T-helper 1 cell treated with Interleukin-12 subunit alpha and Interleukin-12 subunit beta and Interleukin-4 antibody, amounts not matched to agents 30 μg/mL and 1 μg/mL, for 36 hours (primary cell): ENCODE data around the gene ZMYM4.

Experiments
- H3K27ac Mint-ChIP-seq: one replicate; pipeline ENCODE4 v1.8.0; 2021; ENCODE audit warnings: mild to moderate bottlenecking, mixed read lengths
- H3K27me3 Mint-ChIP-seq: one replicate; pipeline ENCODE4 v1.8.0; 2021; ENCODE audit warnings: low read depth, mixed read lengths
- H3K36me3 Mint-ChIP-seq: one replicate; pipeline ENCODE4 v1.8.0; 2021; ENCODE audit warnings: low read depth, mixed read lengths
- H3K4me1 Mint-ChIP-seq: one replicate; pipeline ENCODE4 v1.8.0; 2021; ENCODE audit warnings: low read depth, mixed read lengths
- H3K4me3 Mint-ChIP-seq: one replicate; pipeline ENCODE4 v1.8.0; 2021; ENCODE audit warnings: mild to moderate bottlenecking, moderate library complexity, mixed read lengths
- H3K9me3 Mint-ChIP-seq: one replicate; pipeline ENCODE4 v1.8.0; 2021; ENCODE audit warnings: mixed read lengths

Gene ZMYM4

DNA sequence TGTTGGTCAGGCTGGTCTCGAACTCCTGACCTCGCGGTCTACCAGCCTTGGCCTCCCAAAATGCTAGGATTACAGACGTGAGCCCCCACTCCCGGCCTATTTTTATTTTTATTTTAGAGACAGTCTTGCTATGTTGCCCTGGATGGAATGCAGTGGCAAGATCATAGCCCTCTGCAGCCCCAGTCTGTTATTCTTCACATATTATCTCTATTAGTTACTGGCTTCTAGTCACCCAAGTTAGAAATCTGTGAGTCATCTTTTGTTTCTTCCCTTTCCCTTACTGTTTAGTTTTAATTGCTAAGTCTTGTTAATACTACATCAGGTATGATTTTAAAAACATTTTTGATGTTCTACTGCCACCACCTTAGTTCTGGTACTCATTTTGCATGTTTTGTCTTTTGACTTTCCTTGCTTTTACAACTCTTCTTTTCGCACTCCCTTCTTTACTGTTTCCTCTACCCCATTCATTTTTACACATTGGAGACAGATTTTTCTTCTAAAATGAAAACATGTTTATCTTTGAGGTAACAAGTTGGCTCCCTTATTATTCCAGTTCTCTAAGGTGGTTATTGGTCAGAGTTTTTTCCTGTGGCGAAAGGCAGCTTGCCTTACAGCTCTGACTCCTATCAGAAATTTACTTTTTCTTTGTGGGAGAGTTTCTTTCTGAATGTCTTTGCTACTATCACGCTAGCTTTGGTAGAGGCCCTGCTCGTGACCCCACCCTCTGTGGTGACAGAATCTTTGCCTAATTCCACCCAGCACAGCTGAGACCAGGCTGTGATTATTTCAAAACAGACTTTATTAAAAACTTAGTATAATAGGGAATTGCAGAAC, 19.5 kb downstream of the ZMYM4 start:
- Mint-ChIP-seq H3K27ac (no peak overlapping the region), H3K27me3 (no peaks in the 10 kb centered on the region), H3K4me3 (no peak overlapping the region), H3K36me3 (peaks cover 12% of the 10 kb centered on the region), H3K4me1 (peaks cover 18% of the 10 kb centered on the region), H3K9me3 (no peaks in the 10 kb centered on the region)

DNA sequence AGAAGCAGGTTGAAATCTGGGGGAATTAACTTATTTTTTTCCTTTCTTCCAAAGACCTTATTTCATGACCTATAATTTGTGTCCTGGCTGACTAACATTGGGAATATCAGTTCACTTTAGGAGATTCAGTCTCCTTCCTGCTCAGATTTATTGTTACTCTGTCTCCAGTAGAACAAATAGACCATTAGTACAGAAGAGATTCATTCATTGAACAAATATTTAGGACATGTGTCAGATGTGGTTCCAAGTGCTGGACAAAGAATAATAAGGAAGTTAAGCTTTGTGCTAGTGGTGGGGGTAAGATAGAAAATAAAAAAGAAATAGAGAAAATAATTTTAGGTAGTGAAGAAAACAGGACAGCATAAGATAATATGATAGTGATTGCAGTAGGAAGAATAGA, 20.3 kb downstream of the ZMYM4 start:
- Mint-ChIP-seq H3K4me1 (peaks cover 18% of the 10 kb centered on the region), H3K27ac (no peak overlapping the region), H3K9me3 (no peaks in the 10 kb centered on the region), H3K4me3 (no peak overlapping the region), H3K36me3 (peaks cover 12% of the 10 kb centered on the region), H3K27me3 (no peaks in the 10 kb centered on the region)

DNA sequence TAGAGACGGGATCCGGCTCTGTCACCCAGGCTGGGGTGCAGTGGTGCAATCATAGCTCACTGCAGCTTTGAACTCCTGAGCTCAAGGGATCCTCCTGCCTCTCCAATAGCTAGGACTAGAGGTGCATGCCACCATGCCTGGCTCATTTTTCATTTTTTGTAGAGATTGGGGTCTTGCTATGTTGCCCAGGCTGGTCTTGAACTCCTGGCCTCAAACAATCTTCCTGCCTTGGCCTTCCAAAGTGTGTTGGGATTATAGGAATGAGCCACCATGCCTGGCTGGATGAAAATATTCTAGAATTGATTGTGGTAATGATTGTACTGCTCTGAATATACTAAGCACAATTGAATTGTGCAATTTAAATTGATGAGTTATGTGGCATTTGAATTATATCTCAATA, 21.9 kb downstream of the ZMYM4 start:
- Mint-ChIP-seq H3K4me1 (peaks cover 12% of the 10 kb centered on the region), H3K27me3 (no peaks in the 10 kb centered on the region), H3K9me3 (no peaks in the 10 kb centered on the region), H3K36me3 (peaks cover 4% of the 10 kb centered on the region), H3K4me3 (no peak overlapping the region), H3K27ac (no peak overlapping the region)

DNA sequence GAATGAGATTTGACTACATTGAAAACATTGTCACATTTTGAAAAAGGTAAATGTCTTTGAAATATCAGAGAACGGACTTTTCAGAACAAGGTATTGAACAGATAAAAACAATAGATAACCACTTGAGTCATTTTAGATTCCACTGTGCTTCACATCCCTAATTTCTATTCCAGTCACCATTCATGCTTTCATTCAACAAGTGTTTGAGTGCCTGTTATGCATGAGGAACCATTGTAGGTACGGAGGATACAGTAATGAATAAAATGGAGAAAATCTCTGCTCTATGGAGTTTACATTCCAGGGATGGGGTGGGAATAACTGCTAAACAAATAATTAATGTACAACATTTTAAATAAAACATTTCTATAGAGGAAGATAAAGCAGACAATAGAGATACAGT, 26.3 kb downstream of the ZMYM4 start:
- Mint-ChIP-seq H3K9me3 (no peaks in the 10 kb centered on the region), H3K4me1 (peaks cover 4% of the 10 kb centered on the region), H3K36me3 (peaks cover 7% of the 10 kb centered on the region), H3K27me3 (no peaks in the 10 kb centered on the region), H3K27ac (no peak overlapping the region), H3K4me3 (no peak overlapping the region)

DNA sequence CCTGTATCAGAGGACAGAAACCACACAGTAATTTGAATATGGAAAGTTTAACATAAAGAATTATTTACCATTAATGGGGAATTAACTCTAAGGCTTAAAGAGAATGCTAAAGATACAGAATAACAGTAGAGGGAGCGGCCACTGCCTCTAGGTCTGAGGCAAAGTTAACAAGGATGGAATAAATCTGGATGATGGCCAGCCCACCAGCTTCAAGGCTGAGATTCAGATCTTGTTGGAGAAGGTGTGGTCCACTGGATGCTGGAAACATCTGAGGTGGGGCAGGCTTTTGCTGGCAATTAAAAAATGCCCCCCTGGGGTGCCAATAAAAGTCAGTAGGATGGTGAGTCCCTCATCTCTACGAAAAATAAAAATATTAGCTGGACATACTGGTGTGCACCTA, 29.4 kb downstream of the ZMYM4 start:
- H3K27me3 Mint-ChIP-seq, result no peaks in the 10 kb centered on the region
- H3K4me3 Mint-ChIP-seq, result no peak overlapping the region
- no peaks in the 10 kb centered on the region for H3K9me3 Mint-ChIP-seq
- H3K27ac Mint-ChIP-seq, result no peak overlapping the region
- peaks cover 4% of the 10 kb centered on the region for H3K4me1 Mint-ChIP-seq
- H3K36me3 Mint-ChIP-seq, result peaks cover 7% of the 10 kb centered on the region

DNA sequence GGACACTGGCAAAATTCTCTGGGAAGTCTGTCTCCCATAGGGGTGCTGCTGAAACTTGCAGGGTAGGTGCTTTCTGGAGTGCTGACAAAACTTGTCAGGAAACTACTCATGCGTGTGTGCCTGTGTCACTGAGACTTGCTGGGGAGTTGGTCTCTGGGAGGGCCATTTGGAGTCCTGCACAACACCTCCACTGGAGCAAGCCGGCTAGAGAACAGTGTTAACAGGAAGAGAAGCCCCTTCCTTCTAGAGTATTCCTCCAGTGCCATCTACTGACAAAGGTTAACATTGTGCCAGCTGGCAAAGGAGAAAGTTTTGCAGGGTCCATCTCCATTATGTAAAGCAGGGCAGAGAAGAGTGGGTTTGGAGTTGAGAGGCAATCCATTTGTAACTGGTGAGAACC, 30.0 kb downstream of the ZMYM4 start:
- H3K4me1 Mint-ChIP-seq, result peaks cover 4% of the 10 kb centered on the region
- H3K27ac Mint-ChIP-seq, result no peak overlapping the region
- H3K27me3 Mint-ChIP-seq, result no peaks in the 10 kb centered on the region
- no peaks in the 10 kb centered on the region for H3K9me3 Mint-ChIP-seq
- H3K4me3 Mint-ChIP-seq, result no peak overlapping the region
- H3K36me3 Mint-ChIP-seq, result peaks cover 7% of the 10 kb centered on the region

DNA sequence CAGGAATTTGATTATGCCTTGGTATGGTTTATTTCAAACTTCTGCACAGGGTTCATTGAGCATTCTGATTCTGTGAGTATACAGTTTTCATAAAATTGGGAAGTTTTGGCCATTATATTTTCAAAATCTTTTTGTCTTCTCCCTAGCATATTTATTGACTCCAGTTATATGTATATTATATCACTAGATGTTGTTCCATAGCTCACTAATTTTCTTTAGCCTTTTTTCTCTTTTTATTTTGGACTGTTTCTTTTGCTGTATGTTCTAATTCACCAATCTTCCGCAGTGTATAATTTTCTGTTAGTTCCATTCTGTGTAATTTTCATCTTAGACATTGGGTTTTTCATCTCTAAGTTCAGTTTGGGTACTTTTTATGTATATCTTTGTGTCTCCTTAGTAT, 31.9 kb downstream of the ZMYM4 start:
- no peak overlapping the region for H3K27ac Mint-ChIP-seq
- H3K4me1 Mint-ChIP-seq, result peaks cover 4% of the 10 kb centered on the region
- H3K36me3 Mint-ChIP-seq, result peaks cover 7% of the 10 kb centered on the region
- no peaks in the 10 kb centered on the region for H3K9me3 Mint-ChIP-seq
- H3K27me3 Mint-ChIP-seq, result no peaks in the 10 kb centered on the region
- no peak overlapping the region for H3K4me3 Mint-ChIP-seq

DNA sequence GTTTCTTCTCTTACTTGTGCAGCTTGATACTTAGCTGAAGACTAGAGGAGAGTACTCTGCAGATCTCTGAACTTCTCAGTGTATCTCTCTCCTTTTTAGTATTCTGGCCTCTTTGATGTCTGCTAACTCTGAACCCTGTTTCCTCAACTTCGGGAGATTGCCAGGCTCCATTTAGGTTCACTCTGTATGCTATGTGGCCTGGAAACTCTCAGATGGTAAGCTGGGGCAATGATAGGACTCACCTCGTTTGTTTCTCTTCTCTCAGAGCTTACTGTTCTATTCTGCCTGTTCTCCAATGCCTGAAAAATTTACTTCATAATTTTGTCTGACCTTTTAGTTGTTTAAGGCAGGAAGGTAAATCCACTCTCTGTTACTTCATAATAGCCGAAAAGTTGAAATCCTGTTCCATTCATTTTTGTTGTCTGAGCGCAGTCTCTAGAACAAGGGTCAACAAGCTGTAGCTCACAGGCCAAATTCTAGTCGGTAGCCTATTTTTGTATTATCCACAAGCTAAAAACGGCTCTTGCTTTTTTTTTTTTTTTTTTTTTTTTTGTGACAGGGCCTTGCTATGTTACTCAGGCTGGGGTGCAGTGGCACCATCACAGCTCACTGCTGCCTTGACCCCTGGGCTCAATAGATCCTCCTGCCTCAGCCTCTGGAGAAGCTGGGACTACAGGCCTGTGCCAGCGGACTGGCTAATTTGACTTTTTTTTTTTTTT, 33.3 kb downstream of the ZMYM4 start:
- H3K4me1 Mint-ChIP-seq, result peaks cover 4% of the 10 kb centered on the region
- peaks cover 7% of the 10 kb centered on the region for H3K36me3 Mint-ChIP-seq
- H3K9me3 Mint-ChIP-seq, result no peaks in the 10 kb centered on the region
- no peaks in the 10 kb centered on the region for H3K27me3 Mint-ChIP-seq
- H3K27ac Mint-ChIP-seq, result no peak overlapping the region
- H3K4me3 Mint-ChIP-seq, result no peak overlapping the region

DNA sequence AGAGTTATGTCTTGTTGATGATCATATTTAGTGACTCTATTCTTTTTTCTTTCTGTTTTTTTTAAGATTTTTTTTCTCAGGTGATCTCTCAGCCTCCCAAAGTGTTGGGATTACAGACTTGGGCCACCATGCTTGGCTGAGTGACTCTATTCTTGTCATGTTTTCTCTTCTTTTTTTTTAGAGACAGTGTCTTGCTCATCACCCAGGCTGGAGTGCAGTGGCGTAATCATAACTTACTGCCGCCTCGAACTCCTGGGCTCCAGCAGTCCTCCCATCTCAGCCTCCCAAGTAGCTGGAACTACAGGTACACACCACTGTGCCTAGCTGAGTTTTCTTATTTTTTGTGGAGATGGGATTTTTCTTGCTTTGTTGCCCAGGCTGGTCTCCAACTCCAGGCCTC, 36.9 kb downstream of the ZMYM4 start:
- Mint-ChIP-seq H3K4me1 (no peaks in the 10 kb centered on the region), H3K27ac (no peak overlapping the region), H3K4me3 (no peak overlapping the region), H3K27me3 (no peaks in the 10 kb centered on the region), H3K9me3 (no peaks in the 10 kb centered on the region), H3K36me3 (peaks cover 2% of the 10 kb centered on the region)

DNA sequence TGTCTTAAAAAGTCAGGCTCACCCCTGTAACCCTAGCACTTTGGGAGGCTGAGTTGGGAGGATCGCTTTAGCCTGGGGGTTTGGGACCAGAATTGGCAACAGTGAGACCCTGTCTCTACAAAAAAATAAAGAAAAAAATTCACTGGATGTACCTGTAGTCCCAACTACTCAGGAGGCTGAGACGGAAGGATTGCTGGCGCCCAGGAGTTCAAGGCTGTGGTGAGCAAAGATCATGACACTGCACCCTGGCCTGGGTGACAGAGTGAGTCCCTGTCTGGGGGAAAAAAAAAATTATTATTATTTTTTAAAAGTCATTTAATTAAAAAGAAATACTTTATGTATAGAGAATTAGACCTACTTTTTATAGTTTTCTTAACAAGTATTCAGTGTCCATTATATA, 47.1 kb downstream of the ZMYM4 start:
- peaks cover 9% of the 10 kb centered on the region for H3K36me3 Mint-ChIP-seq
- no peak overlapping the region for H3K4me3 Mint-ChIP-seq

DNA sequence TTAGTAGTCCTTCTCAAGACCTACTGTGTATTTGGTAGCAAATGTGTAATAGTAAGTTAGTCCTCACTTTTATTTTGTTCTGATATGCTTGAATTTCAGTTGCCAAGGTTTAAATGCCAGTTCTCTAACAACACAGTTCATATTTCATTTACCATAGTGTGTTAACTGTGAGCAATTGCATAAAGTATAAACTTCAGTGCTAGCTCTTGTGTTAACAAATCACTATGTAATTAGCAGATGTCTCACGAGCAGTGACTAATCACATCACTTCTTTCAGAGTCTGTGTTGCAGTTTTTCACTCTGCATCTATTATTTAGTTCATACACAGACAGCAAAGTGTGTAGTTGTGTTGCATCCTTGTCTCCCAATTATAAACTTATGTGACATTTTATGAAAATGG, 47.8 kb downstream of the ZMYM4 start:
- Mint-ChIP-seq H3K36me3 (peaks cover 7% of the 10 kb centered on the region), H3K9me3 (no peaks in the 10 kb centered on the region), H3K4me1 (peaks cover 4% of the 10 kb centered on the region), H3K4me3 (no peak overlapping the region), H3K27ac (no peak overlapping the region), H3K27me3 (no peaks in the 10 kb centered on the region)

More for the DNA sequence above, 47.1 kb downstream of the ZMYM4 start:
- Mint-ChIP-seq H3K9me3 (no peaks in the 10 kb centered on the region), H3K27me3 (no peaks in the 10 kb centered on the region), H3K4me1 (peaks cover 4% of the 10 kb centered on the region), H3K27ac (no peak overlapping the region)

DNA sequence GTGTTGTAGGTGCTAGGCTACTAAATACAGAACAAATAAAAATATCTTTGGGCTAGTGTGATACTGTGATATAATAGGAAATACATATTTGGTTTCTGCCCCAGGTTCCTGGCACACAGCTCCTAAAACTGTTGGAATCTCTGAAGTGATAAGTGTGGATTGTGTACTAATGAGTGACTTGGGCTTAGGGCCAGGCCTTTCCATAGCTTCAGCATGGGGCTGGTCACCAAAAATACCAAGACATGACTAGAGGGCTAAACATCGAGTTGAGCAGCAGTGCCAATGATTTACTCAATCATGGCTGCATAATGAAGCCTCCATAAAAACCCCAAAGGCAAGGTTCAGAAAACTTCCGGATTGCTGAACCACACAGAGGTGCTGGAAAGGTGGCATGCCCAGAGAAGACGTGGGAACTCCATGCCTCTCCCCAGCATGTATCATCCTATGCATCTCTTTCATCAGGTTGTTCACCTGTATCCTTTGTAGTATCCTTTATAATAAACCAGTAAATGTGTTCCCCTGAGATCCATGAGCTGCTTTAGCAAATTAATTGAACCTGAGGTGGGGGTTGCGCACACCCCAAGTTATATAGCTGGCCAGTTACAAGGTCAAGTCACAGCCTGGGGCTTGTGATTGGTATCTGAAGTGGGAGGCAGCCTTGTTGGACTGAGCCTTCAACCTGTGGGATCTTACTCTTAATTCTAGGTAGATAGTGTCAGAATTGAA, 51.6 kb downstream of the ZMYM4 start:
- Mint-ChIP-seq H3K27me3 (no peaks in the 10 kb centered on the region), H3K36me3 (peaks cover 6% of the 10 kb centered on the region), H3K4me3 (no peak overlapping the region), H3K9me3 (no peaks in the 10 kb centered on the region), H3K27ac (no peak overlapping the region), H3K4me1 (peaks cover 10% of the 10 kb centered on the region)

DNA sequence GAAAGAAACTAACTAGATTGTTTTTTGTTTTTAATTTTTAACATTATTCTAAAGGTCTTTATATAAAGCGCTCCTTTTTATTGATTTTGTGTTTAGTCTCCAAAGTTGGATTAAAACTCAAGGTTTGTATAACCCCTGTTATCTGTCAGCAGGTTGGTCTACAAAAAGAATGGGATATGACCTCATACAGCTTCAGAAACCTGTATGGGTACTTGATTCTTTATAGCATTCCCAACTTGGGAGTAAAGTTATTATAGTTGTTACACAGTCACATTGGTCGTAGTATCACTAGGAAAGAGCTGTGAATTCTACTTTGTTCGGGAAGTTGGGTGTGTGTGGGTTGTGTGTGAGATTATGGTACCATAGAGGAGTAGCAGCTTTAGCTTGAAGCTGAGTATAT, 52.4 kb downstream of the ZMYM4 start:
- H3K4me3 Mint-ChIP-seq, result no peak overlapping the region
- no peaks in the 10 kb centered on the region for H3K27me3 Mint-ChIP-seq
- H3K4me1 Mint-ChIP-seq, result peaks cover 10% of the 10 kb centered on the region
- no peak overlapping the region for H3K27ac Mint-ChIP-seq
- H3K36me3 Mint-ChIP-seq, result peaks cover 6% of the 10 kb centered on the region
- no peaks in the 10 kb centered on the region for H3K9me3 Mint-ChIP-seq

DNA sequence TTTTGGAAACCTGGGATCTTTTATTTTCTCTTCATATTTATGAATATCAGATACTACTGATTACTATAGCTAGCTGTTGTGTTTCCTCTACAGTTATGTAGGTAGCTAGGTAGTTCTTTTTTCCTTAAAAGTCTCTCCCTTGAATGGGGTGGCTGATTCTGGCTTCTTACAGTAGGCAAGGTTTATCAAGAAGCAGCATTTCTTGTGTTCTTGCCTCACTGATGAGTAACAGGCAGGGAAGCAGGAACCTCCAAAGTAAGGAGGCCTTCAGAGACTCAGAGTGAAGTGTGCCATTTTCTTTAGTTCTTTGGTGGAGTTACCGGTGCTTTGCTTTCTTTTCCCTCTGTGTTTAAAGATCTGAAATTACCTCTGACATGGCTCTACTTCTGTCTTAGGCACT, 56.0 kb downstream of the ZMYM4 start:
- Mint-ChIP-seq H3K27ac (no peak overlapping the region), H3K27me3 (no peaks in the 10 kb centered on the region), H3K4me3 (no peak overlapping the region), H3K36me3 (peaks cover 5% of the 10 kb centered on the region), H3K9me3 (no peaks in the 10 kb centered on the region), H3K4me1 (peaks cover 6% of the 10 kb centered on the region)
